LNCaP clone FGC (cell line): Measurements from ENCODE around the gene PDGFC.

ENCODE experiments used
- DNase-seq: peaks from one replicate; pipeline ENCODE4 v3.0.0-alpha.2; 2011; ENCODE audit warnings: low read depth
- H3K4me3 ChIP-seq: 2 replicates; pipeline ENCODE4 v1.5.1; 2011; ENCODE audit warnings: mild to moderate bottlenecking, low read depth, low read length, control low read depth
- CTCF ChIP-seq: IDR thresholded peaks from 2 replicates; pipeline ENCODE4 v1.5.1; 2012; ENCODE audit warnings: mild to moderate bottlenecking; ENCODE audit not compliant: control insufficient read depth, insufficient read depth; ENCODE audit errors: extremely low read depth

PDGFC gene

GRCh38 chr4:156969101-156969500 is 2.5 kb downstream of the PDGFC start:
- no peak for TF ChIP-seq CTCF
- no peak for DNase-seq
- no peak overlapping the region for H3K4me3 ChIP-seq

GRCh38 chr4:156968479-156968984 is 3.1 kb downstream of the PDGFC start:
- no peak overlapping the region for H3K4me3 ChIP-seq
- peak; percentile 36 for DNase-seq
- TF ChIP-seq CTCF = peak; percentile 76

GRCh38 chr4:156966836-156967235 is 4.8 kb downstream of the PDGFC start:
- TF ChIP-seq CTCF = no peak
- no peak overlapping the region for H3K4me3 ChIP-seq
- DNase-seq = no peak

GRCh38 chr4:156963419-156963818 is 8.2 kb downstream of the PDGFC start:
- no peak overlapping the region for H3K4me3 ChIP-seq
- no peak for DNase-seq
- no peak for TF ChIP-seq CTCF

- H3K4me3 ChIP-seq = no peak overlapping the region
- no peak for TF ChIP-seq CTCF
- DNase-seq = peak; percentile 17
These were observed 9.0 kb downstream of the PDGFC start for GRCh38 chr4:156962528-156962974.

DNA sequence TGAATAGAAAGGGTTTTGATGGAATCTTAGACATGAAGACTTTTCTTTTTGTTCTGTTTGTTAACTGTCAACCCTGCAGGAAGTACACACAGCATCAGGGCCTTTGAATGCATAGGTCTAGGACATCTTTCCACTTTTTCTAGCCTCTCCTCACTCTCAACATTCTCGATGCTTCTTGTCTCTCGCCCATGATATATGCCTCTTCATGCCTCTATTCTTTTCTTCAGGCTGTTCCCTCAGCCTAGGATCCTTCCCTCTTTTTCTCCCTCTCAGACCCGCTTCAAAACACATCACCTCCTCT is 9.6 kb downstream of the PDGFC start:
- TF ChIP-seq CTCF = no peak
- H3K4me3 ChIP-seq = no peak overlapping the region
- no peak for DNase-seq
